ENCODE results near the gene SOX13.

DNA sequence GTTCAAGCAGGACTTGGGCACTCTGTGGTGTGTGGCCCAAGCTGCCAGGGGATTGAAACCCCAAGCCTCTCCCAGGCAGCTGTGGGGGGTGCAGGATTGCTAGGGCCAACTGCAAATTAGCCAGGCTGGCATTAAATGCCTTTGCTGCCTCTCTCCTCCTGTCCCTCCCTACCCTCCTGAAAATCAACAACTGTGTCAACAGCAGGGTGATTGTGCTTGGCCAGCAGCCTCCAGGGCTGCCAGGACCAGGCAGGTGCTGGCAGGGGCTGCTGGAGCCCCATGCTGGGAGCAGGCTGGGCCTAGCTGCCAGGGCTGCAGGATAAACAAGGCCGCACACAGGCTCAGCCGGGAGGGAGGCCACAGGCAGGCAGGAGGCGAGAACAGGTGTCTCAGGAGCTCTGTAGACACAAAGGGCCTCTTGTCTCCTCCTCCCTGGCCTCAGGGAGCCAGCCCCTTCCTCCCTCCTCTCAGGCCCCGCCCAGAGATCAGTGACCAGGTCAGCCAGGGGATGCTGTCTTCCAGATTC lies 11.4 kb downstream of the SOX13 start:
- TF ChIP-seq, protein P1, sequence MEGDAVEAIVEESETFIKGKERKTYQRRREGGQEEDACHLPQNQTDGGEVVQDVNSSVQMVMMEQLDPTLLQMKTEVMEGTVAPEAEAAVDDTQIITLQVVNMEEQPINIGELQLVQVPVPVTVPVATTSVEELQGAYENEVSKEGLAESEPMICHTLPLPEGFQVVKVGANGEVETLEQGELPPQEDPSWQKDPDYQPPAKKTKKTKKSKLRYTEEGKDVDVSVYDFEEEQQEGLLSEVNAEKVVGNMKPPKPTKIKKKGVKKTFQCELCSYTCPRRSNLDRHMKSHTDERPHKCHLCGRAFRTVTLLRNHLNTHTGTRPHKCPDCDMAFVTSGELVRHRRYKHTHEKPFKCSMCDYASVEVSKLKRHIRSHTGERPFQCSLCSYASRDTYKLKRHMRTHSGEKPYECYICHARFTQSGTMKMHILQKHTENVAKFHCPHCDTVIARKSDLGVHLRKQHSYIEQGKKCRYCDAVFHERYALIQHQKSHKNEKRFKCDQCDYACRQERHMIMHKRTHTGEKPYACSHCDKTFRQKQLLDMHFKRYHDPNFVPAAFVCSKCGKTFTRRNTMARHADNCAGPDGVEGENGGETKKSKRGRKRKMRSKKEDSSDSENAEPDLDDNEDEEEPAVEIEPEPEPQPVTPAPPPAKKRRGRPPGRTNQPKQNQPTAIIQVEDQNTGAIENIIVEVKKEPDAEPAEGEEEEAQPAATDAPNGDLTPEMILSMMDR (IDR thresholded peaks at IDR 0.05), result no peak
- TF ChIP-seq POLR2A (IDR thresholded peaks at IDR 0.05) (no peak), POLR2AphosphoS5 (IDR thresholded peaks at IDR 0.05) (peak in 1 of 3 donors; percentile 29), EP300 (IDR thresholded peaks at IDR 0.05; ENCODE audit: low read depth) (no peak)

Data from transverse colon (tissue), 4 donors.